AG08395 (cell line): ENCODE results near the gene CCNO.

Experiments
- DNase-seq: peaks from one replicate; pipeline ENCODE4 v3.0.0; 2012; ENCODE audit warnings: mixed read lengths, low spot score

Gene CCNO

GRCh38 chr5:55222985-55223811 is 10.2 kb downstream of the CCNO start:
- DNase-seq = no peak

DNA sequence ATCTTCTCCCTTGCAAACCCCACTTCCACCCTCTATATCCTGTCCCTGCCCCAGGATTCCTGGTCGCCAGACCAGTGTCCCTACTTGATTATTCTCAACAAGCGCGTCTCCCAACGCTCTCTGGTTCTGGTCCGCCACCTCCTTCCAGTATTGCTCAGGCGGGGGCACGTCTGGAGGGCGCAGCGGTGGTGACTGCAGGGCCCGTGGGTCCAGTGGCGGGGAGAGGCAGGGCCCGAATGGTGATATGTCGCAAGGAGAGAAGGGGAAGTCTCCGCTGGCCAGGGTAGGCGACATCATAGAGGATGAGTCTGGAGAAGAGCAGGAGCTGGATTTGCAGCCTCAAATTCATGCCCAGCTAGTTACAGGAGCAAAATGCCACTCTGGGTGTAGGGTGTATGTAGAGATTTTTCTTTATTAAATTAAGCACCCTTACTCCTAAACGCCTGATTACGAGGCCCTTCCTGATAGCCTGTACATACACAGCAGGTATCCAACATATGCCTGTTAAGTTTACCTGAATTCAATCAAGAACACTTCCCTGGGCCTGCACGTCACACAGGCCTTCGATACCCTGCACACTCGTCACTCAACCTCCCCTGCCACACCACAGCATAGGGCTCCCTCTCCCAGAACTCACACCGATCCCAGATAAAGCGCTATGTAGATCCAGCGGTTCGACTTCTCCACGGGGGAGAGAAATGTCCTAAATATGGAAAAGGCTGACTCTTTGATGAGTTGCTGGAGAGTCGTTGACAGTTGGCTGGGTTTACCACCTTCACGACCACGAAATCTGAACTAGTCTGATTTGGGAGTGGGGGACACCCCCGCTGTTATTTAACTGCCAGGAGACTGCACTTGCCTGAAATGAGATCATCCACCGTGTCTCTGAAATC is 11.1 kb downstream of the CCNO start:
- DNase-seq = no peak

GRCh38 chr5:55220433-55221185 is 12.8 kb downstream of the CCNO start:
- DNase-seq = no peak

DNA sequence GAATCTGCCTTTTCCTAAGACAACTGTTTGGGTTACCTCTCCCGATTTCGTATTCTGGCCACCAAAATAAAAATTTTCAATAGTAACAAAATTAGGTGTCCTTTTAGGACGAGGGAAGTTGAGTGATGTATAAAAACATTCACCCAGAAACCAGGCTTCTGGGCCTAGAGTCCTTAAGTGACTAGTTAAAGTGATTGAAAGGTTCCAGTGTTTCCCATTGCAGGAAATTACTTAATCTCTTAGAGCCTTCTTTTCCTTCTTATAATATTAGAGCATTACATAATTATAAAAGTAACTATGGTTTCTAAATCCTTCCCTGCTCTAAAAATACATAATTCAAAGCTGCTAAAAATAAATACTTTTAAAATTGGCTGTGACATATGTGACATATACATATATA is 13.6 kb downstream of the CCNO start:
- no peak for DNase-seq

- DNase-seq = no peak
Measured at GRCh38 chr5:55218967-55219366, 14.4 kb downstream of the CCNO start.

DNA sequence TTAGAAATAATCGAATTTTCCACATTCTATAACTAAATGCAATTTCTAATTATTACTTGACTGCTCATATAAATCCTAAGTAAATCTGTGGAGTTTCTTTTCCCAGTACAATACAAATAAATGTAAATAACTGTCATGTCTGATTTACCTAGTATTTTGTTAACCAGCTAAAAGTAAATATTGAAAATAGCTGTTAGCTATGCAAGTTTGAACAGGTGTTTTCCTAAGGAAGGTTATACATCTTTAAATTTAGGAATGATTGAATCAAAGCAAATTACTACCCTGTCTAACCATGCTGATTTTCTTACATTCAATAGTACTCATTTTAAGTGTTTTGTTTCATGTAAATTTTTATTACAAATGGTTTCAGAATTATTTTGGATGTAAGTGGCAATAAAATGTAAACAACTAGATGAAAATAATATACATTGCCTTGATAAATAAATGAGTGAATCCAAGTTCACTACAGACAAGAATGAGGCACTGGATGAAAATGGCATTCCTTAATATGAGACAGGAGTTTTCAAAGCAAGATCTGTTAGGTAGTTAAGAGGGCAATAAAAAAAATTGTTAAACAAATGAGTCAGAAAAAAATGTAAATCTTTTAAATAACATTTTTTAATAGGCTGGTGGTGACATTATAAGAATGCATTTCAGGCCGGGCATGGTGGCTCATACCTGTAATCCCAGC is 22.1 kb downstream of the CCNO start:
- DNase-seq = no peak

DNA sequence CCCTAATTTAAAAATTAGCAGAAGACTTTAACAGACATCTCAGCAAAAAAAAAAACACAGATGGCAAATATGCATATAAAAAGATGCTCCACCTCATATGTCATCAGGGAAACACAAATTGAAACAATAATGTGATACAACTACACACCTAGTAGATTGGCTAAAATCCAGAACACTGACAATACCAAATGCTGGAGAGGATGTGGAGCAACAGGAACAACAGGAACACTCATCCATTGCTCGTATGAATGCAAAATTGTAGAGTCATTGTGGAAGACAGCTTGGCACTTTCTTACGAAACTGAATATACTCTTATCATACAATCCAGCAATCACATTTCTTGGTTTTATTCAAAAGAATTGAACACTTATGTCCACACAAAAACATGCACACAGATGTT is 28.4 kb downstream of the CCNO start:
- no peak for DNase-seq

DNA sequence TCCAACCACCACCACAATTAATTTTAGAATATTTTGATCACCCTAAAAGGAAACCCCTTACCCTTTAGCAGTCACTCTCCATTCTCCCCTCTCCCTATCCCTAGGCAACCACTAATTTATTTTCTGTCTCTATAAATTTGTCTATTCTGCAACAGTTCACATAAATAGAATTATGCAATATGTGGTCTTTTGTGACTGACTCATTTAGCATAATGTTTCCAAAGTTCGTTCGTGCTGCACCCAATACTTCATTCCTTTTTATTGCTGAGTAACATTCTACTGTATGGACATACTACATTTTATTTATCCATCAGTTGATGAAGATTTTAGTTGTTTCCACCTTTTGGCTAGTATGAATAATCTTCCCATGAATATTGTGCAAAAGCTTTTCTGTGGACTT is 42.2 kb downstream of the CCNO start:
- no peak for DNase-seq

DNA sequence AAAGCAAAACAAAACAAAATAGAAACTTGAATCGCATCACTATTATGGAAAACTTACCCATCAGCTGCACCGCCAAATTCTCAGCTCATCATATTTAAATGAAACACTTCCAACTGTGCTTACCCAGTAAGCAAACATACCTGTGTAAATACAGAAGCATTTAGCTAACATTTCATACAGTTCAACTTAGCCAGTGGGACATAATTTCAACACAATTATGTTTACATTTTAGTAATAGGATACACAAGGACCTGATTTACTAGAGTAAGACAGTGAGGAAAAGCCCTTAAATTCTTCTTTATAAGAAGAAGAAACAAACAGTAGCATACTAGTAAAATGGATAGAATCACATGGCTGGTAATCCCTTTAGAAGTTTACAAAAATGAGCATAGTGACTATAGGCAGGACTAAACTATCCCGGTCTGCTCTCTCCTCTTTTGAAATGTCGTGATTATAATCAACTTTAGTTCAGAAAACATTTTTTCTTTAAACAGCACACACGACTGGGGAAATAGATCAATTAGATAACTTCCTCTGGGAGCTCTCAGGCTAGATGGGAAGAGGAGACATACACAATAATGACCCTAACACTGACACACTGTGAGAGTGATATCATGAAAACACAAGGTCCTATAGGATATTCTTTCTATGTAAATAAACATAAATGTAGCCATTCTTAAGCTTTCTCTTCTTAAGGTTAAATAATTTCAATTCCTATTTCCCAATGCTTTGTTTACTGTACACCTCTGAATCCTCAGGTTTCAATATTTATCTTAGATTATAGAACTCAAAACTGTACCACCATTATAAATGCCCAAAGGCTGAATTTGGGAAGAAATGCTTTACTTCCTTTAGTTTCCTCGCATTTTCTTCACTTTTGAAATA is 44.5 kb downstream of the CCNO start:
- DNase-seq = no peak

GRCh38 chr5:55187370-55187769 is 46.0 kb downstream of the CCNO start:
- DNase-seq = no peak
